Renal cortex interstitium (tissue), 11 donors: ENCODE data around the gene SHF. TPM values are rescaled to one million over a fixed set of nuclear protein-coding genes. Genes with fewer than 3 reads are reported as not detected.

ENCODE experiments used
- DNase-seq, 11 donors: peaks; one replicate each; pipeline ENCODE4 v3.0.0-alpha.2; 2013; ENCODE audit warnings: low read depth in 9 of 11, low spot score in 4 of 11; ENCODE audit errors: extremely low read depth in 1 of 11
- polyA plus RNA-seq, 3 donors: library from polyadenylated mRNA; unstranded; fragments of 120-200 nt; gene quantifications; one replicate each; pipeline ENCODE4 v1.2.1, GENCODE V29; 2013; ENCODE audit not compliant: insufficient read length in 3 of 3

The SHF gene
- polyA plus RNA-seq, 3 donors = 15.0 to 20.4 (median 16.5) TPM

DNA sequence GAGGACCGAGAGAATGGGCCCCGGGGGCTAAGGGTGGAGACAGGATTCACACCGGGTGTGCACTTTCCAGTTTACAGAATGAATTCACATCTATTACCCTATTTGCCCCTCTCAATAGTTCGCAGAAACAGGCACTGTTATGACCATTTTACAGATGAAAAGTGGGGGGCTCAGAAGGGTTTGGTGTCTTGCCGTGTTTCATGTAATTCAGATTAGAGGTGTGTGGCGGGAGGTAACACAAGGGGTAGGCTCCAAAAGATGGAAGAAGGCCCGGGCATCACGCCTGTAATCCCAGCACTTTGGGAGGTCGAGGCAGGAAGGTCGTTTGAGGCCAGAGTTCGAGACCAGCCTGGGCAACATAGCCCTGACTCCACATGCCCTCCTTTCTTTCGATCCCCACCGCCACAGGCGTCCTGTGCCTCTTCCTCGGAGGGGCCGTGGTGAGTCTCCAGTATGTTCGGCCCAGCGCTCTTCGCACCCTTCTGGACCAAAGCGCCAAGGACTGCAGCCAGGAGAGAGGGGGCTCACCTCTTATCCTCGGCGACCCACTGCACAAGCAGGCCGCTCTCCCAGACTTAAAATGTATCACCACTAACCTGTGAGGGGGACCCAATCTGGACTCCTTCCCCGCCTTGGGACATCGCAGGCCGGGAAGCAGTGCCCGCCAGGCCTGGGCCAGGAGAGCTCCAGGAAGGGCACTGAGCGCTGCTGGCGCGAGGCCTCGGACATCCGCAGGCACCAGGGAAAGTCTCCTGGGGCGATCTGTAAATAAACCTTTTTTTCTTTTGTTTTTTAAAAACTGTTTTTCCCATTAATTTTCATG is 70.2 kb downstream of the SHF start:
- no peak for DNase-seq

Other genes with a start within 250 kb of the SHF start
- not detected for gene TERB2, start 231.3 kb downstream of the SHF start, polyA plus RNA-seq
- 10 to 100 TPM; 38.1 to 44.3 (median 41.7) TPM for gene SORD, start 164.8 kb downstream of the SHF start, polyA plus RNA-seq
- under 1 TPM; 0.05 to 0.11 (median 0.07) TPM for gene DUOX2, start 73.8 kb downstream of the SHF start, polyA plus RNA-seq
- not detected for gene DUOXA2, start 73.6 kb downstream of the SHF start, polyA plus RNA-seq
- under 1 TPM; 0.16 to 0.56 (median 0.20) TPM for gene DUOXA1, start 58.1 kb downstream of the SHF start, polyA plus RNA-seq
- gene DUOX1, start 58.0 kb downstream of the SHF start, polyA plus RNA-seq = 1 to 10 TPM; 3.2 to 5.1 (median 3.8) TPM
- under 1 TPM; 0.48 to 0.82 (median 0.55) TPM for gene SLC28A2, start 64.3 kb upstream of the SHF start, polyA plus RNA-seq
- gene GATM, start 190.6 kb upstream of the SHF start, polyA plus RNA-seq = 100 to 1,000 TPM; 227 to 276 (median 255) TPM